Testis (tissue), 2 donors: ENCODE measurements around the gene RGS7.

Experiments used
- CTCF ChIP-seq, 3 experiments: fragments of 450-650 bp in 2 of 3; fragments of 200-600 bp in 1 of 3; sonication (generic) in 1 of 3; IDR thresholded peaks; one replicate each; pipeline ENCODE4 v1.5.1; 2016 to 2019; ENCODE audit warnings: antibody characterized with exemption in 3 of 3, mild to moderate bottlenecking in 2 of 3, moderate library complexity in 1 of 3
- POLR2A ChIP-seq: fragments of 450-650 bp; IDR thresholded peaks from one replicate; pipeline ENCODE4 v1.6.1; 2017; ENCODE audit warnings: antibody characterized with exemption, mild to moderate bottlenecking, moderate library complexity

GRCh38 chr1:240808381-240808780, 548.6 kb downstream of the RGS7 start:
- no peak for TF ChIP-seq CTCF (IDR thresholded peaks at IDR 0.05)
- no peak for TF ChIP-seq POLR2A
